Glutamatergic neuron (in vitro differentiated cells): ENCODE measurements around the gene PRXL2B. TPM values are rescaled to one million over a fixed set of nuclear protein-coding genes. Genes with fewer than 3 reads are reported as not detected.

Source experiments
- DNase-seq: peaks from one replicate; pipeline ENCODE4 v3.0.0; 2022
- H3K27ac Mint-ChIP-seq: one replicate; pipeline ENCODE4 v1.8.0; 2020; ENCODE audit warnings: mild to moderate bottlenecking, mixed read lengths, inconsistent platforms; ENCODE audit not compliant: unreplicated experiment
- H3K27me3 Mint-ChIP-seq: one replicate; pipeline ENCODE4 v1.8.0; 2020; ENCODE audit warnings: mild to moderate bottlenecking, moderate library complexity, mixed read lengths, inconsistent platforms; ENCODE audit not compliant: unreplicated experiment
- H3K36me3 Mint-ChIP-seq: one replicate; pipeline ENCODE4 v1.8.0; 2020; ENCODE audit warnings: mild to moderate bottlenecking, mixed read lengths, inconsistent platforms; ENCODE audit not compliant: unreplicated experiment
- H3K4me1 Mint-ChIP-seq: one replicate; pipeline ENCODE4 v1.8.0; 2020; ENCODE audit warnings: mild to moderate bottlenecking, low read depth, mixed read lengths, inconsistent platforms; ENCODE audit not compliant: unreplicated experiment
- H3K4me3 Mint-ChIP-seq: one replicate; pipeline ENCODE4 v1.8.0; 2020; ENCODE audit warnings: mild to moderate bottlenecking, mixed read lengths, inconsistent platforms; ENCODE audit not compliant: unreplicated experiment
- H3K9me3 Mint-ChIP-seq: one replicate; pipeline ENCODE4 v1.8.0; 2020; ENCODE audit warnings: mild to moderate bottlenecking, moderate library complexity, mixed read lengths, inconsistent platforms; ENCODE audit not compliant: unreplicated experiment
- CTCF ChIP-seq: fragments of 200-600 bp; sonication (generic); IDR thresholded peaks from one replicate; pipeline ENCODE4 v1.5.0; 2021; ENCODE audit not compliant: partially characterized antibody, unreplicated experiment
- total RNA-seq: library from RNA; stranded (reverse); fragmentation: NEBNext Ultra II Directional; extraction: Animal tissue kit (Norgen Biotek cat#: 25700); gene quantifications from one replicate; pipeline ENCODE4 v1.2.1, GENCODE V29; 2021; ENCODE audit not compliant: unreplicated experiment

The PRXL2B gene
- total RNA-seq, 1 donor from 2014 or later = 46.1 TPM

GRCh38 chr1:2588661-2589430 lies 2.3 kb downstream of the PRXL2B start:
- Mint-ChIP-seq H3K36me3 (no peaks in the 10 kb centered on the region), H3K27ac (no peak overlapping the region), H3K9me3 (peaks cover 1% of the 10 kb centered on the region), H3K4me1 (peaks cover 10% of the 10 kb centered on the region), H3K4me3 (no peak overlapping the region), H3K27me3 (peaks cover 2% of the 10 kb centered on the region)
- peak; percentile 10 for DNase-seq
- TF ChIP-seq CTCF = no peak

- peak; percentile 9 for DNase-seq
- H3K27ac Mint-ChIP-seq = no peak overlapping the region
- H3K36me3 Mint-ChIP-seq = no peaks in the 10 kb centered on the region
- H3K27me3 Mint-ChIP-seq = peaks cover 2% of the 10 kb centered on the region
- H3K9me3 Mint-ChIP-seq = peaks cover 1% of the 10 kb centered on the region
- H3K4me1 Mint-ChIP-seq = peaks cover 5% of the 10 kb centered on the region
- no peak overlapping the region for H3K4me3 Mint-ChIP-seq
- no peak for TF ChIP-seq CTCF
These were observed 3.1 kb downstream of the PRXL2B start for GRCh38 chr1:2589431-2590232.

GRCh38 chr1:2590233-2591141 lies 3.9 kb downstream of the PRXL2B start:
- H3K27ac Mint-ChIP-seq = no peak overlapping the region
- no peak for TF ChIP-seq CTCF
- peaks cover 2% of the 10 kb centered on the region for H3K27me3 Mint-ChIP-seq
- H3K4me3 Mint-ChIP-seq = no peak overlapping the region
- no peaks in the 10 kb centered on the region for H3K4me1 Mint-ChIP-seq
- DNase-seq = no peak
- H3K36me3 Mint-ChIP-seq = no peaks in the 10 kb centered on the region
- peaks cover under 1% of the 10 kb centered on the region for H3K9me3 Mint-ChIP-seq

GRCh38 chr1:2591233-2591580 lies 4.6 kb downstream of the PRXL2B start:
- no peak for TF ChIP-seq CTCF
- no peak for DNase-seq
- Mint-ChIP-seq H3K36me3 (no peaks in the 10 kb centered on the region), H3K4me1 (no peaks in the 10 kb centered on the region), H3K9me3 (no peaks in the 10 kb centered on the region), H3K4me3 (no peak overlapping the region), H3K27me3 (peaks cover 2% of the 10 kb centered on the region), H3K27ac (no peak overlapping the region)
